Fibroblast of lung (primary cell): Measurements from ENCODE around the gene NASP. TPM values are rescaled to one million over a fixed set of nuclear protein-coding genes. Genes with fewer than 3 reads are reported as not detected.

Experiments used
- DNase-seq, 2 donors: peaks; one replicate each; pipeline versions ENCODE4 v3.0.0 to v3.0.0-alpha.2; 2010; ENCODE audit warnings: low read depth in 2 of 2
- H2AFZ ChIP-seq: 2 replicates; pipeline ENCODE4 v1.5.1; 2012; ENCODE audit warnings: low read length, control low read depth, inconsistent platforms
- H3K27ac ChIP-seq: 2 replicates; pipeline ENCODE4 v1.5.1; 2011; ENCODE audit warnings: low read length, control low read depth; ENCODE audit not compliant: insufficient read depth
- H3K27me3 ChIP-seq: 2 replicates; pipeline ENCODE4 v1.5.1; 2011; ENCODE audit warnings: mild to moderate bottlenecking, low read length; ENCODE audit not compliant: control insufficient read depth, insufficient read depth
- H3K36me3 ChIP-seq: 2 replicates; pipeline ENCODE4 v1.5.1; 2011; ENCODE audit warnings: low read length; ENCODE audit not compliant: control insufficient read depth, insufficient read depth
- H3K4me1 ChIP-seq: 2 replicates; pipeline ENCODE4 v1.5.1; 2011; ENCODE audit warnings: low read length; ENCODE audit not compliant: control insufficient read depth, insufficient read depth; ENCODE audit errors: extremely low read depth
- H3K4me2 ChIP-seq: 2 replicates; pipeline ENCODE4 v1.5.1; 2011; ENCODE audit warnings: low read length, control low read depth; ENCODE audit not compliant: insufficient read depth; ENCODE audit errors: extremely low read depth
- H3K4me3 ChIP-seq, 4 experiments: fragments of 200-600 bp in 1 of 4; sonication (generic) in 1 of 4; replicated peaks in 1 of 4; 2 replicates each; pipeline ENCODE4 v1.5.1; 2011 to 2016; ENCODE audit warnings: low read length in 4 of 4, low read depth in 3 of 4, mild to moderate bottlenecking in 3 of 4, control low read depth in 2 of 4, inconsistent platforms in 1 of 4, mixed read lengths in 1 of 4; ENCODE audit not compliant: insufficient read depth in 1 of 4; ENCODE audit errors: control extremely low read depth in 1 of 4
- H3K79me2 ChIP-seq: 2 replicates; pipeline ENCODE4 v1.5.1; 2012; ENCODE audit warnings: mild to moderate bottlenecking, low read length, inconsistent platforms; ENCODE audit not compliant: control insufficient read depth, insufficient read depth
- H3K9ac ChIP-seq: 2 replicates; pipeline ENCODE4 v1.5.1; 2011; ENCODE audit warnings: mild to moderate bottlenecking, low read length, control low read depth; ENCODE audit not compliant: insufficient read depth
- H3K9me3 ChIP-seq: 2 replicates; pipeline ENCODE4 v1.5.1; 2012; ENCODE audit warnings: low read depth, low read length; ENCODE audit not compliant: control insufficient read depth, insufficient read depth
- H4K20me1 ChIP-seq: 2 replicates; pipeline ENCODE4 v1.5.1; 2011; ENCODE audit warnings: low read length; ENCODE audit not compliant: control insufficient read depth, insufficient read depth; ENCODE audit errors: extremely low read depth
- CTCF ChIP-seq, 2 donors: IDR thresholded peaks in 1 of 2; conservative IDR thresholded peaks in 1 of 2; 1 replicate in 1 of 2; 2 replicates in 1 of 2; pipeline ENCODE4 v1.5.1; 2011 to 2012; ENCODE audit warnings: low read length in 2 of 2, control low read depth in 1 of 2, inconsistent platforms in 1 of 2, low read depth in 1 of 2, mild to moderate bottlenecking in 1 of 2
- EZH2 ChIP-seq: IDR thresholded peaks from 2 replicates; pipeline ENCODE4 v1.5.1; 2012; ENCODE audit warnings: low read length, control low read depth, mild to moderate bottlenecking; ENCODE audit errors: missing control alignments
- polyA plus RNA-seq, 2 donors: library from polyadenylated mRNA; depleted of rRNA in 1 of 2; stranded (reverse) in 1 of 2; unstranded in 1 of 2; fragments of >200 nt; gene quantifications; 2 replicates each; pipeline ENCODE4 v1.2.1, GENCODE V29; 2011 to 2012; ENCODE audit warnings: missing spikeins in 1 of 2
- total RNA-seq: library from RNA; depleted of rRNA; stranded (reverse); fragments of >200 nt; gene quantifications from 2 replicates; pipeline ENCODE4 v1.2.1, GENCODE V29; 2014

NASP gene
- total and polyA plus RNA-seq, 2 donors (not counting 1 experiment from before 2014, with no cell fraction given) = 30.9 to 54.1 TPM

- no peak overlapping the region for H3K9ac ChIP-seq
- H2AFZ ChIP-seq = no peak overlapping the region
- DNase-seq = peak in 1 of 2 donors; percentile 16
- peaks cover 3% of the 10 kb centered on the region for H3K4me1 ChIP-seq
- H4K20me1 ChIP-seq = no peaks in the 10 kb centered on the region
- H3K27me3 ChIP-seq = no peaks in the 10 kb centered on the region
- H3K9me3 ChIP-seq = no peaks in the 10 kb centered on the region
- no peak overlapping the region for H3K27ac ChIP-seq
- peak overlapping the region; percentile 25 for H3K4me2 ChIP-seq
- H3K4me3 ChIP-seq = peak overlapping the region in 2 of 4 experiments; percentile 90 to 96
- peaks cover 14% of the 10 kb centered on the region for H3K79me2 ChIP-seq
- TF ChIP-seq CTCF (conservative IDR thresholded peaks at IDR 0.05 in 1 of 2, IDR thresholded peaks at IDR 0.05 in 1 of 2; ENCODE audit: low read depth in 1 of 2, low read length in 2 of 2) (no peak), EZH2 (no peak)
- H3K36me3 ChIP-seq = no peaks in the 10 kb centered on the region
These were observed 31.5 kb upstream of the NASP start for GRCh38 chr1:45552331-45552730.

GRCh38 chr1:45554198-45554597 lies 29.6 kb upstream of the NASP start:
- Histone ChIP-seq H3K4me2 (no peak overlapping the region), H4K20me1 (no peaks in the 10 kb centered on the region), H3K79me2 (peaks cover 14% of the 10 kb centered on the region), H3K4me1 (peaks cover 3% of the 10 kb centered on the region), H3K9ac (no peak overlapping the region), H3K36me3 (no peaks in the 10 kb centered on the region), H3K4me3 (no peak overlapping the region), H3K27ac (no peak overlapping the region), H3K27me3 (no peaks in the 10 kb centered on the region), H3K9me3 (no peaks in the 10 kb centered on the region), H2AFZ (no peak overlapping the region)
- DNase-seq = no peak
- TF ChIP-seq CTCF (conservative IDR thresholded peaks at IDR 0.05 in 1 of 2, IDR thresholded peaks at IDR 0.05 in 1 of 2; ENCODE audit: low read depth in 1 of 2, low read length in 2 of 2) (no peak), EZH2 (no peak)

- no peak for DNase-seq
- Histone ChIP-seq H3K9me3 (no peaks in the 10 kb centered on the region), H3K9ac (no peak overlapping the region), H4K20me1 (no peaks in the 10 kb centered on the region), H3K27ac (no peak overlapping the region), H2AFZ (no peak overlapping the region), H3K36me3 (no peaks in the 10 kb centered on the region), H3K27me3 (no peaks in the 10 kb centered on the region), H3K79me2 (peaks cover under 1% of the 10 kb centered on the region), H3K4me2 (no peak overlapping the region), H3K4me1 (no peaks in the 10 kb centered on the region), H3K4me3 (no peak overlapping the region)
- TF ChIP-seq CTCF (conservative IDR thresholded peaks at IDR 0.05 in 1 of 2, IDR thresholded peaks at IDR 0.05 in 1 of 2; ENCODE audit: low read depth in 1 of 2, low read length in 2 of 2) (no peak), EZH2 (no peak)
These were observed 26.4 kb upstream of the NASP start for GRCh38 chr1:45557422-45557944.
